HepG2 (cell line): ENCODE results near the gene MAGED2. TPM values are rescaled to one million over a fixed set of nuclear protein-coding genes. Genes with fewer than 3 reads are reported as not detected.

Experiments
- ATAC-seq: fragments of 200-7000 bp; cut with Tn5 transposase; 3 replicates; pipeline ENCODE4 v1.9.1; 2020; ENCODE audit warnings: mild to moderate bottlenecking, moderate library complexity
- BruUV-seq: library from RNA; stranded (reverse); fragments of 400-500 nt; replicated peaks from 2 replicates; lab custom pipeline; 2021; lab: Mats Ljungman, UMichigan
- CTCF ChIA-PET: fragments of 300-600 bp; formaldehyde crosslinking; extraction: SDS; loops from one replicate; lab custom pipeline; 2021; ENCODE audit warnings: low total read pairs, inconsistent platforms, low intra/inter-chr PET ratio; lab: Yijun Ruan, JAX
- POLR2A ChIA-PET: fragments of 350-600 bp; sonication (Branson Sonifier 250); formaldehyde crosslinking; loops from one replicate; lab custom pipeline; 2020; ENCODE audit warnings: antibody characterized with exemption, inconsistent platforms; lab: Yijun Ruan, JAX
- DNase-seq: peaks from one replicate; pipeline ENCODE4 v3.0.0-alpha.2; 2015; ENCODE audit warnings: low spot score
- FAIRE-seq: peaks from 3 replicates; lab custom pipeline; 2011; peaks lifted over from hg19 to GRCh38; lab: Jason Lieb, UNC
- H2AFZ ChIP-seq: one replicate; pipeline ENCODE4 v1.6.1; 2011; ENCODE audit warnings: low read length, inconsistent platforms
- H3K27ac ChIP-seq: fragments of 300-600 bp; 3 replicates; pipeline ENCODE4 v1.8.0; 2011; ENCODE audit warnings: mixed run types, mild to moderate bottlenecking, mixed read lengths, low read length, inconsistent platforms; ENCODE audit not compliant: insufficient read depth; ENCODE audit errors: extremely low read length
- H3K27me3 ChIP-seq, 2 experiments: fragments of 200-600 bp in 1 of 2; 2 replicates in 1 of 2; 3 replicates in 1 of 2; pipeline versions ENCODE4 v1.6.0 to v1.8.0; 2011; ENCODE audit warnings: low read length in 2 of 2, mild to moderate bottlenecking in 2 of 2, moderate library complexity in 2 of 2, inconsistent platforms in 1 of 2; ENCODE audit not compliant: insufficient read depth in 2 of 2, control insufficient read depth in 1 of 2
- H3K36me3 ChIP-seq, 2 experiments: fragments of 200-600 bp in 1 of 2; replicated peaks in 1 of 2; 2 replicates in 1 of 2; 3 replicates in 1 of 2; pipeline versions ENCODE4 v1.5.1 to v1.8.0; 2011; ENCODE audit warnings: low read length in 2 of 2, inconsistent platforms in 1 of 2; ENCODE audit not compliant: insufficient read depth in 2 of 2, control insufficient read depth in 1 of 2
- H3K4me1 ChIP-seq: 2 replicates; pipeline ENCODE4 v1.5.1; 2012; ENCODE audit warnings: low read length, inconsistent platforms; ENCODE audit not compliant: insufficient read depth
- H3K4me2 ChIP-seq: 2 replicates; pipeline ENCODE4 v1.6.0; 2011; ENCODE audit warnings: low read depth, low read length, inconsistent platforms
- H3K4me3 ChIP-seq, 3 experiments: fragments of 200-600 bp in 1 of 3; sonication (generic), shearing (Covaris generic) in 1 of 3; replicated peaks in 1 of 3; 2 replicates each; pipeline ENCODE4 v1.5.1; 2011 to 2016; ENCODE audit warnings: low read length in 3 of 3, inconsistent platforms in 2 of 3, low read depth in 2 of 3, mild to moderate bottlenecking in 2 of 3, control low read depth in 1 of 3, mixed read lengths in 1 of 3; ENCODE audit not compliant: insufficient read depth in 1 of 3
- H3K79me2 ChIP-seq: one replicate; pipeline ENCODE4 v1.6.1; 2011; ENCODE audit warnings: low read length, inconsistent platforms; ENCODE audit not compliant: insufficient read depth
- H3K9ac ChIP-seq: 2 replicates; pipeline ENCODE4 v1.6.0; 2011; ENCODE audit warnings: mild to moderate bottlenecking, low read depth, low read length, inconsistent platforms; ENCODE audit not compliant: insufficient read depth
- H3K9me3 ChIP-seq: 2 replicates; pipeline ENCODE4 v1.5.1; 2012; ENCODE audit warnings: mild to moderate bottlenecking, low read length
- H4K20me1 ChIP-seq: 2 replicates; pipeline ENCODE4 v1.6.0; 2011; ENCODE audit warnings: inconsistent platforms, mild to moderate bottlenecking, low read length, moderate library complexity; ENCODE audit not compliant: insufficient read depth
- ERF ChIP-seq: IDR thresholded peaks from 2 replicates; pipeline ENCODE4 v1.6.1; 2018; ENCODE audit warnings: missing biosample characterization, missing genetic modification reagents
- HOXA5 ChIP-seq: sonication (generic); formaldehyde crosslinking; IDR thresholded peaks from 2 replicates; pipeline ENCODE4 v1.4.0; 2020; ENCODE audit warnings: missing genetic modification reagents
- NFIB ChIP-seq: sonication (generic); formaldehyde crosslinking; IDR thresholded peaks from 2 replicates; pipeline ENCODE4 v1.9.0; 2021; ENCODE audit warnings: missing genetic modification reagents, mild to moderate bottlenecking, borderline replicate concordance
- PHF21A ChIP-seq: sonication (generic); formaldehyde crosslinking; IDR thresholded peaks from 2 replicates; pipeline ENCODE4 v1.5.0; 2020; ENCODE audit warnings: mild to moderate bottlenecking, missing genetic modification reagents
- POLR2A ChIP-seq, 2 experiments: IDR thresholded peaks; 2 replicates each; pipeline ENCODE4 v1.6.1; 2011; ENCODE audit warnings: low read depth in 2 of 2, low read length in 2 of 2, mild to moderate bottlenecking in 1 of 2, moderate library complexity in 1 of 2; ENCODE audit not compliant: insufficient read depth in 1 of 2
- POLR2G ChIP-seq: fragments of 200-400 bp; formaldehyde crosslinking; IDR thresholded peaks from 2 replicates; pipeline ENCODE4 v1.6.1; 2018; ENCODE audit warnings: mild to moderate bottlenecking, low read depth, low read length, moderate library complexity
- SMC3 ChIP-seq: IDR thresholded peaks from 2 replicates; pipeline ENCODE4 v1.6.1; 2011; ENCODE audit warnings: low read length, improper control_type of control experiment
- SRSF9 ChIP-seq: fragments of 200-400 bp; formaldehyde crosslinking; IDR thresholded peaks from 2 replicates; pipeline ENCODE4 v1.6.1; 2018; ENCODE audit warnings: borderline replicate concordance, mild to moderate bottlenecking, low read depth, low read length; ENCODE audit not compliant: insufficient read depth, poor library complexity, severe bottlenecking
- ZNF225 ChIP-seq: sonication (generic); formaldehyde crosslinking; IDR thresholded peaks from 2 replicates; pipeline ENCODE4 v1.4.0; 2020; ENCODE audit warnings: mild to moderate bottlenecking, missing genetic modification reagents
- ZNF44 ChIP-seq: sonication (generic); formaldehyde crosslinking; IDR thresholded peaks from 2 replicates; pipeline ENCODE4 v1.5.1; 2020; ENCODE audit warnings: mild to moderate bottlenecking, missing genetic modification reagents
- ZNF83 ChIP-seq: sonication (generic); formaldehyde crosslinking; IDR thresholded peaks from 2 replicates; pipeline ENCODE4 v1.4.0; 2020; ENCODE audit warnings: missing genetic modification reagents, mild to moderate bottlenecking, borderline replicate concordance
- WGBS: methylation state at CpG from one replicate; pipeline ENCODE4 v1.1.6; 2017; ENCODE audit warnings: low lambda C conversion rate; 5-methylcytosine and 5-hydroxymethylcytosine counted together
- in situ Hi-C: cut with HindIII; loops from 2 replicates; pipeline ENCODE4 v1.10.0; 2017; ENCODE audit warnings: low pct_unique_long_range_greater_than_20kb; ENCODE audit not compliant: extremely low pct_ligation_motif_present
- intact Hi-C: fragments of 100-400 bp; cut with micrococcal nuclease; formaldehyde crosslinking; loops from one replicate; pipeline ENCODE4 v1.10.0; 2022; ENCODE audit not compliant: unreplicated experiment
- polyA plus RNA-seq, 8 experiments: library from polyadenylated mRNA; depleted of rRNA in 3 of 8; stranded (reverse) in 7 of 8; unstranded in 1 of 8; fragments of >200 nt; fragmentation: Illumina TruSeq in 4 of 8; extraction: Trizol in 4 of 8; gene quantifications; 2 replicates each; pipeline versions ENCODE4 v1.2.1 to v1.2.3, GENCODE V29; 2011 to 2016; ENCODE audit warnings: low read depth in 4 of 8, missing spikeins in 1 of 8, mixed read lengths in 1 of 8; ENCODE audit not compliant: insufficient read depth in 1 of 8
- total RNA-seq, 5 experiments: library from RNA; depleted of rRNA; stranded (reverse); fragments of >200 nt; fragmentation: Illumina TruSeq; extraction: Trizol; gene quantifications; 2 replicates each; pipeline ENCODE4 v1.2.3, GENCODE V29; 2016; ENCODE audit warnings: low read depth in 1 of 5
- TF ChIP-seq, protein P1 (sequence below): IDR thresholded peaks from 2 replicates; pipeline ENCODE4 v1.6.1; 2016; ENCODE audit warnings: low read depth, missing genetic modification reagents, missing compliant biosample characterization
- TF ChIP-seq, protein P2 (sequence below): sonication (generic); formaldehyde crosslinking; IDR thresholded peaks from 2 replicates; pipeline ENCODE4 v1.4.0; 2020; ENCODE audit warnings: missing genetic modification reagents

The MAGED2 gene
- total and polyA plus RNA-seq, 2 of the 13 experiments (the other 11 are each of a cell fraction or from before 2014, with no cell fraction given) = 142 to 153 TPM

DNA sequence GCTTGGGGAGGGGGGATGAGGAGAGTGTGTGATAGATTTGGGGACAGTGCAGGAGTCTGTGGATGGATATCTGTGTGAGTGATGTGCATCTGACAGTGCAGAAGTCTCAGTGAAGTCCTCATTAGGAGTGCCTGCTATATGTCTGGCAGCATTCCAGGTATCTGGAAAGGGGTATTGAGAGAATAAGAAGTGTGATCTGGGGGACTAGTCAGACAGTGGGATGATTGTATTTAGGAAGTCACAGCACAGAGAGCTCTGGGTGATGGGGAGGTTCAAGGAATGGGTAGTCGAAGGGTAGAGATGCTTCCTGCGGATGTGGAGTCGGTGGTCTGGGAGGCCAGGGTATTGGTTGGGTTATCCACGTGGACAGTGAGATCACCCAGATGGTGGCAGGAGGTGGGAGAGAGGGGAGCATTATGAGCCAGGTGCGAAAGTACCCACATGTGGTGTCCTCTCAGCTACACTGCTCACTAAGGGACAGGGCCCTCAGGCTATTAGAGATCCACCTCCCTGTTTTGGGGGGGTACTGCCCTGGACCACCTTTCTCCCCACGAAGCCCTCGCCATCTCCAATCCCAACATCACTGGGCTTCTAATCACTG lies 9.8 kb downstream of the MAGED2 start:
- H3K36me3 ChIP-seq = peaks cover 3 to 12% of the 10 kb centered on the region in 2 experiments; a peak in 3 of 5 replicates
- H3K9me3 ChIP-seq = no peaks in the 10 kb centered on the region
- WGBS = 90% methylated on average over 4 of the region's 7 CpGs
- no peak overlapping the region for H3K27ac ChIP-seq
- no peaks in the 10 kb centered on the region for H4K20me1 ChIP-seq
- ChIA-PET CTCF (no interaction called here), POLR2A (no interaction called here)
- no peak overlapping the region for H3K4me3 ChIP-seq
- BruUV-seq = no TSS peak
- no peak overlapping the region for H2AFZ ChIP-seq
- no peak for DNase-seq
- H3K4me2 ChIP-seq = no peak overlapping the region
- no peaks in the 10 kb centered on the region for H3K27me3 ChIP-seq
- intact Hi-C loops (no loop called here), in situ Hi-C loops (no loop called here)
- no peak for FAIRE-seq
- no peak overlapping the region for H3K9ac ChIP-seq
- no peaks in the 10 kb centered on the region for H3K79me2 ChIP-seq
- ATAC-seq = peak; percentile 44
- H3K4me1 ChIP-seq = no peaks in the 10 kb centered on the region
- TF ChIP-seq ZNF225 (CRISPR knock-in tag) (no peak), PHF21A (CRISPR knock-in tag) (no peak), SRSF9 (no peak), POLR2A (IDR thresholded peaks at IDR 0.05; ENCODE audit: insufficient read depth in 1 of 2, low read depth in 2 of 2, low read length in 2 of 2) (no peak), SMC3 (no peak), NFIB (CRISPR knock-in tag) (no peak), ERF (CRISPR knock-in tag) (no peak), POLR2G (no peak), ZNF44 (CRISPR knock-in tag) (no peak), HOXA5 (CRISPR knock-in tag) (no peak), ZNF83 (CRISPR knock-in tag) (no peak)
- TF ChIP-seq, protein P1, sequence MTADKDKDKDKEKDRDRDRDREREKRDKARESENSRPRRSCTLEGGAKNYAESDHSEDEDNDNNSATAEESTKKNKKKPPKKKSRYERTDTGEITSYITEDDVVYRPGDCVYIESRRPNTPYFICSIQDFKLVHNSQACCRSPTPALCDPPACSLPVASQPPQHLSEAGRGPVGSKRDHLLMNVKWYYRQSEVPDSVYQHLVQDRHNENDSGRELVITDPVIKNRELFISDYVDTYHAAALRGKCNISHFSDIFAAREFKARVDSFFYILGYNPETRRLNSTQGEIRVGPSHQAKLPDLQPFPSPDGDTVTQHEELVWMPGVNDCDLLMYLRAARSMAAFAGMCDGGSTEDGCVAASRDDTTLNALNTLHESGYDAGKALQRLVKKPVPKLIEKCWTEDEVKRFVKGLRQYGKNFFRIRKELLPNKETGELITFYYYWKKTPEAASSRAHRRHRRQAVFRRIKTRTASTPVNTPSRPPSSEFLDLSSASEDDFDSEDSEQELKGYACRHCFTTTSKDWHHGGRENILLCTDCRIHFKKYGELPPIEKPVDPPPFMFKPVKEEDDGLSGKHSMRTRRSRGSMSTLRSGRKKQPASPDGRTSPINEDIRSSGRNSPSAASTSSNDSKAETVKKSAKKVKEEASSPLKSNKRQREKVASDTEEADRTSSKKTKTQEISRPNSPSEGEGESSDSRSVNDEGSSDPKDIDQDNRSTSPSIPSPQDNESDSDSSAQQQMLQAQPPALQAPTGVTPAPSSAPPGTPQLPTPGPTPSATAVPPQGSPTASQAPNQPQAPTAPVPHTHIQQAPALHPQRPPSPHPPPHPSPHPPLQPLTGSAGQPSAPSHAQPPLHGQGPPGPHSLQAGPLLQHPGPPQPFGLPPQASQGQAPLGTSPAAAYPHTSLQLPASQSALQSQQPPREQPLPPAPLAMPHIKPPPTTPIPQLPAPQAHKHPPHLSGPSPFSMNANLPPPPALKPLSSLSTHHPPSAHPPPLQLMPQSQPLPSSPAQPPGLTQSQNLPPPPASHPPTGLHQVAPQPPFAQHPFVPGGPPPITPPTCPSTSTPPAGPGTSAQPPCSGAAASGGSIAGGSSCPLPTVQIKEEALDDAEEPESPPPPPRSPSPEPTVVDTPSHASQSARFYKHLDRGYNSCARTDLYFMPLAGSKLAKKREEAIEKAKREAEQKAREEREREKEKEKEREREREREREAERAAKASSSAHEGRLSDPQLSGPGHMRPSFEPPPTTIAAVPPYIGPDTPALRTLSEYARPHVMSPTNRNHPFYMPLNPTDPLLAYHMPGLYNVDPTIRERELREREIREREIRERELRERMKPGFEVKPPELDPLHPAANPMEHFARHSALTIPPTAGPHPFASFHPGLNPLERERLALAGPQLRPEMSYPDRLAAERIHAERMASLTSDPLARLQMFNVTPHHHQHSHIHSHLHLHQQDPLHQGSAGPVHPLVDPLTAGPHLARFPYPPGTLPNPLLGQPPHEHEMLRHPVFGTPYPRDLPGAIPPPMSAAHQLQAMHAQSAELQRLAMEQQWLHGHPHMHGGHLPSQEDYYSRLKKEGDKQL (CRISPR knock-in tag) = no peak
- TF ChIP-seq, protein P2, sequence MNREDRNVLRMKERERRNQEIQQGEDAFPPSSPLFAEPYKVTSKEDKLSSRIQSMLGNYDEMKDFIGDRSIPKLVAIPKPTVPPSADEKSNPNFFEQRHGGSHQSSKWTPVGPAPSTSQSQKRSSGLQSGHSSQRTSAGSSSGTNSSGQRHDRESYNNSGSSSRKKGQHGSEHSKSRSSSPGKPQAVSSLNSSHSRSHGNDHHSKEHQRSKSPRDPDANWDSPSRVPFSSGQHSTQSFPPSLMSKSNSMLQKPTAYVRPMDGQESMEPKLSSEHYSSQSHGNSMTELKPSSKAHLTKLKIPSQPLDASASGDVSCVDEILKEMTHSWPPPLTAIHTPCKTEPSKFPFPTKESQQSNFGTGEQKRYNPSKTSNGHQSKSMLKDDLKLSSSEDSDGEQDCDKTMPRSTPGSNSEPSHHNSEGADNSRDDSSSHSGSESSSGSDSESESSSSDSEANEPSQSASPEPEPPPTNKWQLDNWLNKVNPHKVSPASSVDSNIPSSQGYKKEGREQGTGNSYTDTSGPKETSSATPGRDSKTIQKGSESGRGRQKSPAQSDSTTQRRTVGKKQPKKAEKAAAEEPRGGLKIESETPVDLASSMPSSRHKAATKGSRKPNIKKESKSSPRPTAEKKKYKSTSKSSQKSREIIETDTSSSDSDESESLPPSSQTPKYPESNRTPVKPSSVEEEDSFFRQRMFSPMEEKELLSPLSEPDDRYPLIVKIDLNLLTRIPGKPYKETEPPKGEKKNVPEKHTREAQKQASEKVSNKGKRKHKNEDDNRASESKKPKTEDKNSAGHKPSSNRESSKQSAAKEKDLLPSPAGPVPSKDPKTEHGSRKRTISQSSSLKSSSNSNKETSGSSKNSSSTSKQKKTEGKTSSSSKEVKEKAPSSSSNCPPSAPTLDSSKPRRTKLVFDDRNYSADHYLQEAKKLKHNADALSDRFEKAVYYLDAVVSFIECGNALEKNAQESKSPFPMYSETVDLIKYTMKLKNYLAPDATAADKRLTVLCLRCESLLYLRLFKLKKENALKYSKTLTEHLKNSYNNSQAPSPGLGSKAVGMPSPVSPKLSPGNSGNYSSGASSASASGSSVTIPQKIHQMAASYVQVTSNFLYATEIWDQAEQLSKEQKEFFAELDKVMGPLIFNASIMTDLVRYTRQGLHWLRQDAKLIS (CRISPR knock-in tag) = no peak
